ENCODE results near the gene LMF1.

LMF1 gene

GRCh38 chr16:947255-947921 lies 23.4 kb downstream of the LMF1 start:
- Histone ChIP-seq H3K79me2 (peaks cover 20% of the 10 kb centered on the region), H3K9ac (no peak overlapping the region), H3K27me3 (ENCODE audit: control insufficient read depth, insufficient read depth, low read length) (no peaks in the 10 kb centered on the region), H3K4me2 (ENCODE audit: low read length) (no peak overlapping the region), H3K36me3 (ENCODE audit: control insufficient read depth, insufficient read depth, low read length) (no peaks in the 10 kb centered on the region), H2AFZ (no peak overlapping the region), H3K4me3 (ENCODE audit: low read depth, low read length) (no peak overlapping the region), H3K27ac (no peak overlapping the region), H3K4me1 (no peaks in the 10 kb centered on the region), H3K9me3 (ENCODE audit: control insufficient read depth, low read length) (no peaks in the 10 kb centered on the region)
- no peak for TF ChIP-seq CTCF (IDR thresholded peaks at IDR 0.05)

- Histone ChIP-seq H3K9ac (no peak overlapping the region), H3K4me1 (no peaks in the 10 kb centered on the region), H3K9me3 (ENCODE audit: control insufficient read depth, low read length) (no peaks in the 10 kb centered on the region), H3K4me3 (ENCODE audit: low read depth, low read length) (no peak overlapping the region), H3K79me2 (peaks cover 10% of the 10 kb centered on the region), H3K27ac (no peak overlapping the region), H3K4me2 (ENCODE audit: low read length) (no peak overlapping the region), H3K27me3 (ENCODE audit: control insufficient read depth, insufficient read depth, low read length) (no peaks in the 10 kb centered on the region), H3K36me3 (ENCODE audit: control insufficient read depth, insufficient read depth, low read length) (no peaks in the 10 kb centered on the region), H2AFZ (no peak overlapping the region)
- TF ChIP-seq CTCF (IDR thresholded peaks at IDR 0.05): no peak
Measured at GRCh38 chr16:946048-946395, 24.8 kb downstream of the LMF1 start.

GRCh38 chr16:945271-946047 lies 25.3 kb downstream of the LMF1 start:
- H3K4me1 ChIP-seq: no peaks in the 10 kb centered on the region

GRCh38 chr16:943971-944370 lies 26.8 kb downstream of the LMF1 start:
- H3K9ac ChIP-seq: no peak overlapping the region
- no peaks in the 10 kb centered on the region for H3K27me3 ChIP-seq (ENCODE audit: control insufficient read depth, insufficient read depth, low read length)
- no peaks in the 10 kb centered on the region for H3K9me3 ChIP-seq (ENCODE audit: control insufficient read depth, low read length)
- H2AFZ ChIP-seq: no peak overlapping the region
- no peak for TF ChIP-seq CTCF (IDR thresholded peaks at IDR 0.05)
- H3K36me3 ChIP-seq (ENCODE audit: control insufficient read depth, insufficient read depth, low read length): no peaks in the 10 kb centered on the region
- no peak overlapping the region for H3K4me2 ChIP-seq (ENCODE audit: low read length)
- H3K79me2 ChIP-seq: peaks cover 3% of the 10 kb centered on the region
- H3K4me3 ChIP-seq (ENCODE audit: low read depth, low read length): no peak overlapping the region
- no peaks in the 10 kb centered on the region for H3K4me1 ChIP-seq
- no peak overlapping the region for H3K27ac ChIP-seq

More at GRCh38 chr16:945271-946047, 25.3 kb downstream of the LMF1 start:
- H3K27me3 ChIP-seq (ENCODE audit: control insufficient read depth, insufficient read depth, low read length): no peaks in the 10 kb centered on the region
- no peak for TF ChIP-seq CTCF (IDR thresholded peaks at IDR 0.05)
- no peak overlapping the region for H3K9ac ChIP-seq
- peaks cover 5% of the 10 kb centered on the region for H3K79me2 ChIP-seq
- no peak overlapping the region for H3K4me2 ChIP-seq (ENCODE audit: low read length)
- H3K36me3 ChIP-seq (ENCODE audit: control insufficient read depth, insufficient read depth, low read length): no peaks in the 10 kb centered on the region
- H3K27ac ChIP-seq: no peak overlapping the region
- no peak overlapping the region for H2AFZ ChIP-seq
- no peak overlapping the region for H3K4me3 ChIP-seq (ENCODE audit: low read depth, low read length)
- H3K9me3 ChIP-seq (ENCODE audit: control insufficient read depth, low read length): no peaks in the 10 kb centered on the region

Measured in parathyroid adenoma (tissue), 2 donors.